Astrocyte (in vitro differentiated cells and primary cell): Measurements from ENCODE around the gene TAAR8. TPM values are rescaled to one million over a fixed set of nuclear protein-coding genes. Genes with fewer than 3 reads are reported as not detected.

ENCODE experiments used
- DNase-seq: peaks from one replicate; pipeline ENCODE4 v3.0.0-alpha.2; 2010; ENCODE audit warnings: low read depth
- FAIRE-seq: peaks from 2 replicates; lab custom pipeline; 2011; peaks lifted over from hg19 to GRCh38; lab: Jason Lieb, UNC
- H2AFZ ChIP-seq: 2 replicates; pipeline ENCODE4 v1.6.0; 2012; ENCODE audit warnings: low read depth, low read length, inconsistent platforms
- H3K27ac ChIP-seq: 2 replicates; pipeline ENCODE4 v1.5.1; 2011; ENCODE audit warnings: low read depth, low read length, inconsistent platforms
- H3K27me3 ChIP-seq: 2 replicates; pipeline ENCODE4 v1.6.0; 2011; ENCODE audit warnings: low read length, inconsistent platforms; ENCODE audit not compliant: insufficient read depth
- H3K36me3 ChIP-seq: 2 replicates; pipeline ENCODE4 v1.5.1; 2011; ENCODE audit warnings: low read length, inconsistent platforms; ENCODE audit not compliant: insufficient read depth
- H3K4me1 ChIP-seq: 2 replicates; pipeline ENCODE4 v1.5.1; 2011; ENCODE audit warnings: low read length, inconsistent platforms; ENCODE audit not compliant: insufficient read depth
- H3K4me2 ChIP-seq: 2 replicates; pipeline ENCODE4 v1.6.0; 2012; ENCODE audit warnings: low read length, inconsistent platforms
- H3K4me3 ChIP-seq: 2 replicates; pipeline ENCODE4 v1.5.1; 2011; ENCODE audit warnings: low read depth, mild to moderate bottlenecking, low read length, inconsistent platforms; ENCODE audit not compliant: insufficient read depth
- H3K79me2 ChIP-seq: 2 replicates; pipeline ENCODE4 v1.6.0; 2012; ENCODE audit warnings: mild to moderate bottlenecking, low read length, inconsistent platforms; ENCODE audit not compliant: insufficient read depth
- H3K9ac ChIP-seq: 2 replicates; pipeline ENCODE4 v1.6.0; 2012; ENCODE audit warnings: mild to moderate bottlenecking, low read length, inconsistent platforms
- H3K9me3 ChIP-seq: 2 replicates; pipeline ENCODE4 v1.5.1; 2012; ENCODE audit warnings: low read depth, mild to moderate bottlenecking, low read length, inconsistent platforms; ENCODE audit not compliant: insufficient read depth
- H4K20me1 ChIP-seq: 2 replicates; pipeline ENCODE4 v1.6.0; 2012; ENCODE audit warnings: low read length, inconsistent platforms; ENCODE audit not compliant: insufficient read depth
- H3K27ac Mint-ChIP-seq: one replicate; pipeline ENCODE4 v1.8.0; 2021; ENCODE audit warnings: mild to moderate bottlenecking, mixed read lengths; ENCODE audit not compliant: unreplicated experiment
- H3K27me3 Mint-ChIP-seq: one replicate; pipeline ENCODE4 v1.8.0; 2021; ENCODE audit warnings: low read depth, mixed read lengths; ENCODE audit not compliant: unreplicated experiment
- H3K36me3 Mint-ChIP-seq: one replicate; pipeline ENCODE4 v1.8.0; 2021; ENCODE audit warnings: low read depth, mixed read lengths; ENCODE audit not compliant: unreplicated experiment
- H3K4me1 Mint-ChIP-seq: one replicate; pipeline ENCODE4 v1.8.0; 2021; ENCODE audit warnings: low read depth, mixed read lengths; ENCODE audit not compliant: unreplicated experiment
- H3K4me3 Mint-ChIP-seq: one replicate; pipeline ENCODE4 v1.8.0; 2021; ENCODE audit warnings: mild to moderate bottlenecking, moderate library complexity, mixed read lengths; ENCODE audit not compliant: unreplicated experiment
- H3K9me3 Mint-ChIP-seq: one replicate; pipeline ENCODE4 v1.8.0; 2021; ENCODE audit warnings: mild to moderate bottlenecking, mixed read lengths; ENCODE audit not compliant: unreplicated experiment
- EZH2 ChIP-seq: IDR thresholded peaks from 2 replicates; pipeline ENCODE4 v1.6.1; 2012; ENCODE audit warnings: mild to moderate bottlenecking, low read length, inconsistent platforms; ENCODE audit not compliant: insufficient read depth
- total RNA-seq: library from RNA; stranded (reverse); gene quantifications from 2 replicates; pipeline ENCODE4 v1.2.1, GENCODE V29; 2021
- TF ChIP-seq, protein P1 (sequence below): IDR thresholded peaks from 2 replicates; pipeline ENCODE4 v1.5.1; 2011; ENCODE audit warnings: low read depth, mild to moderate bottlenecking, inconsistent platforms, low read length, moderate library complexity; ENCODE audit not compliant: insufficient read depth

The TAAR8 gene
- total RNA-seq, 1 donor from 2014 or later, result not detected

DNA sequence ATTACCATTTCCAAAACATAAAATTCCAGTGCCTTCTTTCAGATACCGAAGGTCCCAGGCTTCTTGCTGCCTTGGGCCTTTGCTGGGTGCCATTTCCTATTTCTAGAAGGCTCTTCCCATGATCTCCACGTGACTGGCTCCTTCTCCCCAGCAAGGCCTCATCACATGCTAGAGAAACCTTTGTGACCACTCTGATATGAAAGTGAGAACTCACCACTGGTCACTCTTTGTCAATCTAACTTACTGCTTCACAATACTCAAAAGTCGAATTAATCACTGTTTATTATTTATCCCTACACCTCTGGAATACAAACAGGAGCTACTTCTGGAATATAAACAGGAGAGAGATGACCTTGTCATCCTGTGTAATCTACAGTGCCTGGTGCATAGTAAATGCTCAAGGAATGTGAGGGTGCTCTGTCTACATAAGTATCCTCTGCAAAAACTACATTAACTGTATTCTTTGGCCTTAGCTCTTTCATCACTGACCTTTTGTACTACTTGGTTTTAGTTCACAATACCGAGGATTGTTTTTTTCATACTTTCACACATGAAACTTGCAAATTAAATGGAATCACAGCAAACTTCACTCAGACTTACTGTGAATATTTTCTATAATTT lies 41.2 kb upstream of the TAAR8 start:
- H3K27me3 Mint-ChIP-seq, result peaks cover 2% of the 10 kb centered on the region
- Histone ChIP-seq H3K79me2 (peaks cover 59% of the 10 kb centered on the region), H3K27me3 (peaks cover 6% of the 10 kb centered on the region), H3K9me3 (no peaks in the 10 kb centered on the region), H3K4me1 (peaks cover 7% of the 10 kb centered on the region), H3K4me2 (peak overlapping the region; percentile 94), H3K36me3 (peaks cover 3% of the 10 kb centered on the region), H4K20me1 (peaks cover 45% of the 10 kb centered on the region), H2AFZ (no peak overlapping the region), H3K27ac (no peak overlapping the region), H3K4me3 (no peak overlapping the region), H3K9ac (no peak overlapping the region)
- no peaks in the 10 kb centered on the region for H3K9me3 Mint-ChIP-seq
- peaks cover 8% of the 10 kb centered on the region for H3K36me3 Mint-ChIP-seq
- H3K27ac Mint-ChIP-seq, result no peak overlapping the region
- H3K4me1 Mint-ChIP-seq, result peaks cover 16% of the 10 kb centered on the region
- DNase-seq, result no peak
- H3K4me3 Mint-ChIP-seq, result peak overlapping the region; percentile 97
- FAIRE-seq, result no peak
- TF ChIP-seq EZH2, result no peak
- TF ChIP-seq, protein P1, sequence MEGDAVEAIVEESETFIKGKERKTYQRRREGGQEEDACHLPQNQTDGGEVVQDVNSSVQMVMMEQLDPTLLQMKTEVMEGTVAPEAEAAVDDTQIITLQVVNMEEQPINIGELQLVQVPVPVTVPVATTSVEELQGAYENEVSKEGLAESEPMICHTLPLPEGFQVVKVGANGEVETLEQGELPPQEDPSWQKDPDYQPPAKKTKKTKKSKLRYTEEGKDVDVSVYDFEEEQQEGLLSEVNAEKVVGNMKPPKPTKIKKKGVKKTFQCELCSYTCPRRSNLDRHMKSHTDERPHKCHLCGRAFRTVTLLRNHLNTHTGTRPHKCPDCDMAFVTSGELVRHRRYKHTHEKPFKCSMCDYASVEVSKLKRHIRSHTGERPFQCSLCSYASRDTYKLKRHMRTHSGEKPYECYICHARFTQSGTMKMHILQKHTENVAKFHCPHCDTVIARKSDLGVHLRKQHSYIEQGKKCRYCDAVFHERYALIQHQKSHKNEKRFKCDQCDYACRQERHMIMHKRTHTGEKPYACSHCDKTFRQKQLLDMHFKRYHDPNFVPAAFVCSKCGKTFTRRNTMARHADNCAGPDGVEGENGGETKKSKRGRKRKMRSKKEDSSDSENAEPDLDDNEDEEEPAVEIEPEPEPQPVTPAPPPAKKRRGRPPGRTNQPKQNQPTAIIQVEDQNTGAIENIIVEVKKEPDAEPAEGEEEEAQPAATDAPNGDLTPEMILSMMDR, result no peak

DNA sequence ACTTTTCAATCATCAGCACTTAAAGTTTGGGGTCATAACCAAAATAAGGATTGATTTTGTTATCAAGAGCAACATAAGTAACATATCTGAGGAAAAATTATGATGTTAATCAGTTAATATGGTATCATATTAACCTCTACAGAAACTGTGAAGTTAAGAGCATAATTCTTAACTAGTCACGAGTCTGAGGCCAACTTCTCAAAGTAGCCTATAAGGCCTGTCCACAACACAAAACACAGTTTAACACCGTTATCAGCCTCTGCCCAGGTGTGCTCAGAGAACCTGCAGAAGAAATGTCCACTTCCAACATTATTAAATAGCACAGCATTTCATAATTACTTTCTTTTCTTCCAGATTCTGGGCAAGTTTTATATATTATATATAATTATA lies 40.6 kb upstream of the TAAR8 start:
- DNase-seq (no peak), FAIRE-seq (no peak)
- Histone ChIP-seq H3K79me2 (peaks cover 54% of the 10 kb centered on the region), H2AFZ (no peak overlapping the region), H4K20me1 (peaks cover 40% of the 10 kb centered on the region), H3K4me2 (peak overlapping the region; percentile 94), H3K9me3 (no peaks in the 10 kb centered on the region), H3K27me3 (peaks cover 6% of the 10 kb centered on the region), H3K27ac (no peak overlapping the region), H3K9ac (peak overlapping the region; percentile 88), H3K4me3 (peak overlapping the region; percentile 74), H3K4me1 (peaks cover 7% of the 10 kb centered on the region), H3K36me3 (peaks cover 3% of the 10 kb centered on the region)
- Mint-ChIP-seq H3K4me1 (peaks cover 14% of the 10 kb centered on the region), H3K27me3 (peaks cover 2% of the 10 kb centered on the region), H3K9me3 (no peaks in the 10 kb centered on the region), H3K4me3 (peak overlapping the region; percentile 97), H3K27ac (no peak overlapping the region), H3K36me3 (peaks cover 8% of the 10 kb centered on the region)
- TF ChIP-seq, protein P1, result no peak
- no peak for TF ChIP-seq EZH2

DNA sequence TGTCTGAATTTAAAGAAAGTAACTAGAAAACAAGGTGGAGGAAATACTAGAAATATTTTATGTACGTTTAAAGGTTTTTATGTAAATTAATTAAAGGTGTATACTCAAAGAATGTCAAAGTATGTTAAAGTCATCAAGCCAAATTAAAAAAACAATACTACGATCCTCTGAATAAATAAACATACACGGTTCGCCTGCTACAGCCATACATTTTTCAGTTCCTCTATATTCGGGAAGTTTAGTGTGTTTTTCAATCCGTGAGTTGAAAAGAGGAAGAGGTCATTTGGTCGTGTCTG lies 40.2 kb upstream of the TAAR8 start:
- no peaks in the 10 kb centered on the region for H3K9me3 Mint-ChIP-seq
- H3K4me1 Mint-ChIP-seq, result peaks cover 14% of the 10 kb centered on the region

More for the DNA sequence above, 40.2 kb upstream of the TAAR8 start:
- peak overlapping the region; percentile 74 for H3K4me3 ChIP-seq
- peak overlapping the region; percentile 97 for H3K4me3 Mint-ChIP-seq
- H3K9ac ChIP-seq, result peak overlapping the region; percentile 88
- peaks cover 7% of the 10 kb centered on the region for H3K4me1 ChIP-seq
- TF ChIP-seq, protein P1, result no peak
- no peak for TF ChIP-seq EZH2
- peak overlapping the region; percentile 72 for H3K27ac ChIP-seq
- H3K79me2 ChIP-seq, result peaks cover 50% of the 10 kb centered on the region
- peak overlapping the region; percentile 96 for H2AFZ ChIP-seq
- peaks cover 6% of the 10 kb centered on the region for H3K27me3 ChIP-seq
- H3K27ac Mint-ChIP-seq, result peak overlapping the region; percentile 93
- peaks cover 38% of the 10 kb centered on the region for H4K20me1 ChIP-seq
- H3K36me3 Mint-ChIP-seq, result peaks cover 8% of the 10 kb centered on the region
- FAIRE-seq (no peak), DNase-seq (no peak)
- H3K9me3 ChIP-seq, result no peaks in the 10 kb centered on the region
- peaks cover 2% of the 10 kb centered on the region for H3K27me3 Mint-ChIP-seq
- H3K36me3 ChIP-seq, result peaks cover 3% of the 10 kb centered on the region
- H3K4me2 ChIP-seq, result peak overlapping the region; percentile 94
